Smooth muscle cell of the coronary artery (primary cell): ENCODE results near the gene EML4. TPM values are rescaled to one million over a fixed set of nuclear protein-coding genes. Genes with fewer than 3 reads are reported as not detected.

Experiments
- total RNA-seq: library from RNA; depleted of rRNA; stranded (reverse); fragments of >200 nt; gene quantifications from 2 replicates; pipeline ENCODE4 v1.2.3, GENCODE V29; 2014; ENCODE audit warnings: low replicate concordance

Gene EML4, protein sequence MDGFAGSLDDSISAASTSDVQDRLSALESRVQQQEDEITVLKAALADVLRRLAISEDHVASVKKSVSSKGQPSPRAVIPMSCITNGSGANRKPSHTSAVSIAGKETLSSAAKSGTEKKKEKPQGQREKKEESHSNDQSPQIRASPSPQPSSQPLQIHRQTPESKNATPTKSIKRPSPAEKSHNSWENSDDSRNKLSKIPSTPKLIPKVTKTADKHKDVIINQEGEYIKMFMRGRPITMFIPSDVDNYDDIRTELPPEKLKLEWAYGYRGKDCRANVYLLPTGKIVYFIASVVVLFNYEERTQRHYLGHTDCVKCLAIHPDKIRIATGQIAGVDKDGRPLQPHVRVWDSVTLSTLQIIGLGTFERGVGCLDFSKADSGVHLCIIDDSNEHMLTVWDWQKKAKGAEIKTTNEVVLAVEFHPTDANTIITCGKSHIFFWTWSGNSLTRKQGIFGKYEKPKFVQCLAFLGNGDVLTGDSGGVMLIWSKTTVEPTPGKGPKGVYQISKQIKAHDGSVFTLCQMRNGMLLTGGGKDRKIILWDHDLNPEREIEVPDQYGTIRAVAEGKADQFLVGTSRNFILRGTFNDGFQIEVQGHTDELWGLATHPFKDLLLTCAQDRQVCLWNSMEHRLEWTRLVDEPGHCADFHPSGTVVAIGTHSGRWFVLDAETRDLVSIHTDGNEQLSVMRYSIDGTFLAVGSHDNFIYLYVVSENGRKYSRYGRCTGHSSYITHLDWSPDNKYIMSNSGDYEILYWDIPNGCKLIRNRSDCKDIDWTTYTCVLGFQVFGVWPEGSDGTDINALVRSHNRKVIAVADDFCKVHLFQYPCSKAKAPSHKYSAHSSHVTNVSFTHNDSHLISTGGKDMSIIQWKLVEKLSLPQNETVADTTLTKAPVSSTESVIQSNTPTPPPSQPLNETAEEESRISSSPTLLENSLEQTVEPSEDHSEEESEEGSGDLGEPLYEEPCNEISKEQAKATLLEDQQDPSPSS
- 19.5 and 56.8 TPM in 2 replicates for total RNA-seq

GRCh38 chr2:42169100-42169873, at the start of gene EML4:
TSS of gene EML4 (plus strand) at chr2:42169353. CDS start at chr2:42169612, 259 bp downstream.

GRCh38 chr2:42360890-42361727, 192.0 kb downstream of the EML4 start, which contains the start of gene COX7A2L:
TSS of gene COX7A2L (minus strand) at chr2:42361217. CDS start at chr2:42361161, 56 bp downstream.

Other genes with a start within 250 kb of the EML4 start
- gene PKDCC, start 121.3 kb upstream of the EML4 start, total RNA-seq, result 28.9 and 147 TPM in 2 replicates
- 118 and 199 TPM in 2 replicates for gene COX7A2L, start 191.9 kb downstream of the EML4 start, total RNA-seq